Left cardiac atrium (tissue), 4 donors: ENCODE data around the gene CFAP45. TPM values are rescaled to one million over a fixed set of nuclear protein-coding genes. Genes with fewer than 3 reads are reported as not detected.

Experiments used
- ATAC-seq, 2 donors: fragments of 200-7000 bp; cut with Tn5 transposase; one replicate each; pipeline ENCODE4 v1.9.1; 2020; ENCODE audit warnings: mild to moderate bottlenecking in 2 of 2, moderate library complexity in 2 of 2
- DNase-seq: peaks from one replicate; pipeline ENCODE4 v3.0.0-alpha.2; 2020
- intact Hi-C, 2 donors: fragments of 100-400 bp; cut with DNase I; formaldehyde crosslinking; loops; one replicate each; pipeline versions ENCODE4 v1.14.1 to v1.15.1; 2022 to 2023
- total RNA-seq, 2 donors: library from RNA; stranded (reverse); fragmentation: NEBNext Ultra II Directional; extraction: Animal tissue kit (Norgen Biotek cat#: 25700); gene quantifications; one replicate each; pipeline ENCODE4 v1.2.1, GENCODE V29; 2021
- donor health status: DM: no; HTN: yes; CAD: no.
- donor health status: DM: no; HTN: yes; CAD: no; lungs with severe emphysema.
- donor health status: DM: yes; HTN: yes; CAD: no.
- donor health status: Dilated cardiomyopathy.

The CFAP45 gene
- total RNA-seq, 2 donors from 2014 or later: 1.6 to 2.0 TPM

- DNase-seq: no peak
- peak in 1 of 2 donors; percentile 8 for ATAC-seq
- intact Hi-C loops: loop anchor here (5.0 kb wide), 2 partner anchors 88 to 108 kb away; partner anchors contain the start of genes DUSP23 (in 1 of the 2) and FCRL6 (in 1 of the 2)
Observed at GRCh38 chr1:159890390-159890789, 9.6 kb downstream of the CFAP45 start.

GRCh38 chr1:159889821-159890252 is 10.1 kb downstream of the CFAP45 start:
- peak; percentile 83 to 93 for ATAC-seq
- DNase-seq: peak; percentile 49
- intact Hi-C loops: loop anchor here (5.0 kb wide), 2 partner anchors 88 to 108 kb away; partner anchors contain the start of genes DUSP23 (in 1 of the 2) and FCRL6 (in 1 of the 2)

- DNase-seq: no peak
- intact Hi-C loops: no loop called here
Observed at GRCh38 chr1:159889202-159889601, 10.8 kb downstream of the CFAP45 start.

DNA sequence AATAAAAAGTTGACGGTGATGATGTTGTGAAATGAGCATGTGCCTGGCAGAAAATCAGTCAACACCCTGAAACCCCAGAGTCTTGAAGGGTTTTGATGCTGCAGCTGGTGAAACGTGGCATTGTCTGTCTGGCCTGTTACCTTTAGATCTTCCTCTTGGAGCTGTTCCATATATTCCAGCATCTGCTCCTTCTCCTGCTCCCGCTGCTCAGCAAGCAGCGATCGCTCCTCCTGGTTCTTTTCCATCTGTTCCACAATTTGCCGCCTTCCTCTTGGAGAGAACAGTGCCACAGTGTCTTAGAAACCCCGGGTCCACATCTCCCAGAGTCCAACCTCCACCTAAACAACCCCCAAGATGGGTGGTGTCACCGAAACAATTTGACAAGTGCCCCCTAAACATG is 15.7 kb downstream of the CFAP45 start:
- DNase-seq (no peak), ATAC-seq (no peak)
- intact Hi-C loops: no loop called here

More at GRCh38 chr1:159889202-159889601, 10.8 kb downstream of the CFAP45 start:
- no peak for ATAC-seq

- no peak for DNase-seq
- intact Hi-C loops: no loop called here
Observed at GRCh38 chr1:159883134-159883533, 16.8 kb downstream of the CFAP45 start.

DNA sequence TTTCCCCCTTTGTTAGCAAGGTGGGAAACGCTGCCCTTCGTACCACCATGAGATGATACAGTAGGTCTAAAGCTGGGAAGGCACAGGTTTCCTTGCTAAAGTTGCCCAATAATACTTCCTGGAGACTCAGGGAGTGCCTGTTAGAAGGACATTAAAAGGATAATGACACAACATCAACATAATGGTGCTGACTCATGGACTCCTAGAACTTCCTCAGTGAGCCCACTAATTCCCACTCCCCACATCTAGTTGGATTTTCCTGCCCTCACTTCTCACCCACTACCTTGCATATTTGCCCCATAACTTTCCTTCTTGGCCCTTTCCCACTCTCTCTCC is 17.5 kb downstream of the CFAP45 start:
- no peak for ATAC-seq
- DNase-seq: no peak
- intact Hi-C loops: no loop called here

More at GRCh38 chr1:159883134-159883533, 16.8 kb downstream of the CFAP45 start:
- ATAC-seq: no peak

DNA sequence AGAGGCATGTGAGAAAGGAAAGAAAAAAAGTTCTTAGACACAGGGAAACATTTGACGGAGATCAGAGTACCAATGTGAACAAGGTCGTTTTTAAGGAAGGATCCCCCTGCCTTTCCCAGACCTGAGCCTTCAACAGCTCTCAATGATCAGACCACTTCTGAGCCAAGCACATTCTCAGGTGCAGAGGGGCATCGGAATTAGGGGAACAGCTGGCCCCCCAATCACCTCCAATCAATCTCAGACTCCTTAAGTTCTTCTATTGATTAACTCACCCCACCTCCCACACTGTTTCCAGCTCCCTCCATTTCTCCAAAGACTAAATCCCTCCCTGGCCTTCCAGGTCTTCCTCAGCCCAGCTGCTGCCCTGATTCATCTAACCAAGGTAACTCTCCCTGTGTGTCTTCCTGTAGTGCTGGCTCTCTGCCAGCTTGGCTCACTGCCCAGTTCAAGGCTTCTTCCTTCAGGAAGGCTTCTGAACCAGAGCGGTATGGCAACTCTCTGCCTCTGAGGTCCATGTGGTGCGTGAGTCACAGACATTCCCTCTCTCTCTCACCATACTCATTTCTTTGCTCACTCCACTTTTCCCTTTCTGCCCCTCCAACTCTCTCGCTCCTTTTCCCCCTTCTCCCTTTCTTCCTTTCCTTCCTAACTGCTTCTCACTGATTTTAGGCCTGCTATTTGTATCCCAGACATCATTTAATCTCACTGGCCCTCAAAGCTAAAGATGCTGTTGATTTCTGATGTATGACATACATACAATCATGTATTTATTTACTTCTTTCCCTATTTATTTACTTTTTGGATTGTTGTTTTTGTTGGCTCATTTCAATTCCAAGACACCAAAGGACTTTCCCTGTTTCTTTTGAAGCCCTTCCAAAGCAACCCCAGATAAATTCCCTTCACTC is 18.1 kb downstream of the CFAP45 start:
- DNase-seq (peak; percentile 77), ATAC-seq (peak; percentile 44 to 93)
- intact Hi-C loops: no loop called here

DNA sequence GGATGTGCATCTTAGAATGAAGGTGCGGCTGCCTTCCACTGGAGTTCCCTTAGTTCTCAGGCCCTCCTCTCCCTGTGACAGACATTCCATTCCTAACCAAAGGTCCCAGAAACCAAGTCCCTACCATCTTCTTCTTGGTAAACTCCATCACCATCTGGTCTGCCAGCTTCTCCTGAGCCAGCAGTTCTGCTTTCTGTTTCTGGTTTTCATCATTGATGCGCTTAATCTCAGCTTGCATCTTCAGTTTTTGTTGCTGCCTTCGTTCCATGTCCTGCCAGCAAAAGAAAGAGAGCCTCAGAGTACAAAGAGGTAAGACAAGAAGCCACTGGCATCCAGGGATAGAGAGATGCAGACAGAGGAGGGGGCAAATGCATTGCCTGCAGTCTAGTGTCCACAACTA is 19.5 kb downstream of the CFAP45 start:
- intact Hi-C loops: no loop called here
- DNase-seq (no peak), ATAC-seq (no peak)

DNA sequence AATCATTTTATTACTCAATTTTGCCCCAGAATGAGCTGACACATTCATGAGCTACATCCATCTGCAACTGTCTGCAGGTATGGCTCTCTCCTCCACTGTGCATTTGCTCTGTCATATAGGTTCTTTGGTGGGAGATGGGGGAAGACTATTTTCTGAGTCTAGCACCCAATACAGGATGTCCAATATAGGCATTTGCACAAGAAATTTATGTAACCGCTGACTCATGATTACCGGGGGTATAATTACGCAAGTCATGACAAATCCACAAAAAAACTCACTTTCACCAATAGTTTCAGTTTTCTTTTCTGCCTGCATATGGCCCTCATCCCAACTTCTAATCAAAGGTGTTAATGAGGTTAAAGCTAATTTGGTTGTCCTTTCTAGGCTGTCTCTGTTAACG is 20.0 kb downstream of the CFAP45 start:
- ATAC-seq (peak in 1 of 2 donors; percentile 37), DNase-seq (no peak)
- intact Hi-C loops: no loop called here

DNA sequence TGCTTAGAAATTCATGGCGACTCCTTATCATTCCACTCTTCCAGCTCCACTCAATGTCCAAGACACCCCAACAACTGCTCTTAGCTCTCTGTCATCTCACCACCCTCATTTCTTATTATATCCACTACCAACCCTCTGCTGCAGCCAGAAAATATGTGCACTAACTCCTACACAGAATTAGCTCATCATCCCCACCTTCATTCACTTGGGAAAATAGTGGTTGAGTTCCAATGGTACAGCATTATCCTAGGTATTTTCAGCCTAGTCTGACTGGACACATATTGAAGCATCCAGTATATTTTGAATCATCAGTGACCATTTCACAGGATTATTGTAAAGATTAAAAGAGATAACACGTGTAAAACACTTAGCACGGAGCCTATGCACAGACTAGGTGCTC is 20.8 kb downstream of the CFAP45 start:
- ATAC-seq (no peak), DNase-seq (no peak)
- intact Hi-C loops: no loop called here

DNA sequence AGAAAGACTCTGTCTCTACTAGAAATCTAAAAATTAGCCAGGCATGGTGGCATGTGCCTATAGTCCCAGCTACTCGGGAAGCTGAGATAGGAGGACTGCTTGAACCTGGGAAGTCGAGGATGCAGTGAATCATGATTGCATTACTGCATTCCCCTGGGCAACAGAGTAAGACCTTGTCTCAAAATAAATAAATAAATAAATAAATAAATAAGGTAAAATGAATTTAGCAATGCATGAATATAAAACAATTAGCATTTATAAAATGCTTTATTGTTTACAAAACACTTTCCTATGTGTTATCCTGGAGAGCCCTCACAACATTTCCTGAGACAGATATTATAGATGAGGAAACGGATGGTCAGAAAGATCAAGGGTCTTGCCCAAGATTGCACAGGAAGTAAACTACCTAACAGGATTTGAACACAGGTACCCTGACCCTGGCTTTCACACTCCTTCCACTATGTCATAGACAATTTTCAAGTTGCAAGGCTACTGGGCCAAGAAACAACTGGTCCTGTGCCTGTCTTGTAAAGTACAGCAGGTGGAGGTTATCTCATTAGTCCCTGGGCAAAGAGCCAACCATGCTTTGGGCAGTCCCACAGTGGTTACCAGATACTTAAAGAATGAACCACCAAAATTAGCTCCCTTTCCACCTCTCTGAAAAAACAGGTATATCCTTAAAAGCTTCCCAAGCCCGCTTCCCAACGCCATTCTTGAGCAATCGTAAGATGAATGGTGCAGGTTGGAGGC is 22.1 kb downstream of the CFAP45 start:
- DNase-seq: no peak
- intact Hi-C loops: no loop called here

DNA sequence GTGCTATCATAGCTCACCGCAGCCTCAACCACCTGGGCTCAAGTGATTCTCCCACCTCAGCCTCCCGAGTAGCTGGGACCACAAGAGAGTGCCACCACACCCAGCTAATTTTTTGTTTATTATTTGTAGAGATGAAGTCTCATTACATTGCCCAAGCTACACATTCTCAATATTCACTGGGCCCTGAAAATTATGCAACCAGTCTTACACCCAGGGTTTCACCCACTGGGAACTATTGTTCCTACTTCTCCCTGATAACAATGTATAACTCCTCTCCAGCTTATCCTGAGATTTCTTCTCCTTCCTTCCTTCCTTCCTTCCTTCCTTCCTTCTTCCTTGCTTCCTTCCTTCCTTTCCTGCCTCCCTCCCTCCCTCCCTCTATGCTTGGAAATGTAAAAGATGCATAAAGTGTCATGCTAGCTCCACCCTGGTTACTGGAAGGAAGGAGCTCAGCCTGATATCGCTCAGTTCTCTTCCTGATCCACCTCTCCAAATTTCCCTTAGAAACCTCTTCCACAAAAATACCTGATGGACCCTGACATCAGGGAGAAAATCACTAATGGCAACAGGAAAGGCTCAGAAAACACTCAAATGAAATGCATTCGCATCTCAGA is 26.3 kb downstream of the CFAP45 start:
- DNase-seq: no peak
- intact Hi-C loops: no loop called here
- ATAC-seq: no peak

More for the DNA sequence above, 22.1 kb downstream of the CFAP45 start:
- no peak for ATAC-seq

- no peak for DNase-seq
- intact Hi-C loops: no loop called here
- ATAC-seq: no peak
Observed at GRCh38 chr1:159872891-159873290, 27.1 kb downstream of the CFAP45 start.

GRCh38 chr1:159870704-159871103 is 29.3 kb downstream of the CFAP45 start:
- DNase-seq (no peak), ATAC-seq (no peak)
- intact Hi-C loops: no loop called here

GRCh38 chr1:159869607-159870006 is 30.4 kb downstream of the CFAP45 start:
- no peak for ATAC-seq

GRCh38 chr1:159869173-159869572 is 30.8 kb downstream of the CFAP45 start:
- no peak for DNase-seq
- intact Hi-C loops: no loop called here
- ATAC-seq: no peak

More at GRCh38 chr1:159869607-159870006, 30.4 kb downstream of the CFAP45 start:
- intact Hi-C loops: no loop called here
- no peak for DNase-seq

GRCh38 chr1:159868766-159869165 is 31.2 kb downstream of the CFAP45 start:
- DNase-seq (no peak), ATAC-seq (no peak)
- intact Hi-C loops: no loop called here

GRCh38 chr1:159867664-159868026 is 32.3 kb downstream of the CFAP45 start:
- ATAC-seq: peak; percentile 82 to 83
- intact Hi-C loops: no loop called here
- DNase-seq: no peak

DNA sequence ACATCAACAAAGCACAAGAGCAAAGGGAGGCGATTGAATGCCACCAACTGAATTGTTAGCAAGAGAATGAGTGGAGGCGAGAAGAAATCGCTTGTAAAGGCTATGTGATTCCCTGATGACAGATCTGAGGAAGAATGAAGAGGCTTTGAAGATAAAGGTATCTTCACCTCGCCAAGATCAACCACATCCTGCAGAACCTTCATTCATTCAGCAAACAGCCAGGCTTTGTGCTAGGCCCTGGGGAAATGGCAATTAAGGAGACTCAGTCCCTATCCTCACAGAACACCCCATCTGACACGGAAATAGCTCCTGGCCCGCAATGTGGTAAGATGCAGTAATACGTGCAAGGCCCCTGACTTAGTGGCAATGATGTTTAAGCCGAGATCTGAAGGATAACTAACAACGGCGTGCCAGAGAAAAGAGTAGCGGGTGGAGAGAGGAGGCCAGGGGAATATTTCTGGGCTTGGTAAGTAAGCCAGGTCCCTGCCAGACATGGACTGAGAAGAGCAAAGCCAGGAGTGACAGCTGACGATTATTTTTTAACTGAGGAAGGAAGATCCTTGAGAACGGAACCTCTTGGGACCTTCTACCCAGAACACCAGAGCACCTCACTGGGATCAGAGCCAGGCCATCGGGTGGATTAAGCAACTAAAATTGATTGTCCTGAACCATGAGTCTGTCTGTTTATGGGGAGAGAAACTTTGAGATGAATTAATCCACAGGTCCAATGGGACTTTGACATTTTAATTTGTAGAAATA is 32.9 kb downstream of the CFAP45 start:
- intact Hi-C loops: no loop called here
- ATAC-seq (no peak), DNase-seq (no peak)
